GM21515 (cell line): ENCODE measurements around the gene VCL.

ENCODE experiments used
- ATAC-seq: cut with Tn5 transposase; IDR thresholded peaks from one replicate; pipeline ENCODE4 v1.9.1; 2021; ENCODE audit not compliant: unreplicated experiment

The VCL gene

GRCh38 chr10:74150204-74150989 lies 152.5 kb downstream of the VCL start, which contains the start of gene AP3M1:
Gene AP3M1, minus strand, starts transcription at chr10:74150828. Its CDS starts 12,449 bp downstream, at chr10:74138379.
- peak; percentile 34 for ATAC-seq

GRCh38 chr10:74150990-74151878 lies 153.3 kb downstream of the VCL start, which contains the start of gene ADK:
Gene ADK, plus strand, starts transcription at chr10:74151221. Its CDS starts 58 bp downstream, at chr10:74151279.
- ATAC-seq, result peak; percentile 78

- no peak for ATAC-seq
Measured at GRCh38 chr10:74151879-74152722, 154.2 kb downstream of the VCL start.

GRCh38 chr10:74153123-74153522 lies 155.2 kb downstream of the VCL start:
- ATAC-seq, result no peak

- ATAC-seq, result no peak
Measured at GRCh38 chr10:74153676-74154075, 155.8 kb downstream of the VCL start.

GRCh38 chr10:74156919-74157289 lies 159.0 kb downstream of the VCL start:
- no peak for ATAC-seq

GRCh38 chr10:74160013-74160412 lies 162.1 kb downstream of the VCL start:
- no peak for ATAC-seq

- no peak for ATAC-seq
Measured at GRCh38 chr10:74163319-74164068, 165.6 kb downstream of the VCL start.

- ATAC-seq, result no peak
Measured at GRCh38 chr10:74164716-74165529, 167.0 kb downstream of the VCL start.

- no peak for ATAC-seq
Measured at GRCh38 chr10:74165530-74165901, 167.6 kb downstream of the VCL start.

GRCh38 chr10:74167443-74167842 lies 169.5 kb downstream of the VCL start:
- ATAC-seq, result no peak
